ENCODE data around the gene ARID1B.
A peak's percentile ranks its signal among the peaks of the same experiment; 100 is the strongest.
"Not testable (repeated sequence)": the region's sequence is repeated elsewhere in the genome, so short reads cannot be mapped to it uniquely, and the experiment has no call there.

ARID1B gene

GRCh38 chr6:156928126-156928525, 150.9 kb downstream of the ARID1B start:
- no peak for DNase-seq (ENCODE audit: insufficient read length, low spot score)
- FAIRE-seq = no peak

GRCh38 chr6:156928972-156929371, 151.8 kb downstream of the ARID1B start:
- DNase-seq (ENCODE audit: insufficient read length, low spot score) (no peak), FAIRE-seq (no peak)

- no peak for FAIRE-seq
- no peak for DNase-seq (ENCODE audit: insufficient read length, low spot score)
Measured at GRCh38 chr6:156931283-156931682, 154.1 kb downstream of the ARID1B start.

GRCh38 chr6:156933201-156934068, 156.3 kb downstream of the ARID1B start:
- no peak for FAIRE-seq
- no peak for DNase-seq (ENCODE audit: insufficient read length, low spot score)

GRCh38 chr6:156934069-156934460, 156.9 kb downstream of the ARID1B start:
- DNase-seq (ENCODE audit: insufficient read length, low spot score) (no peak), FAIRE-seq (no peak)

- FAIRE-seq (no peak), DNase-seq (ENCODE audit: insufficient read length, low spot score) (no peak)
Measured at GRCh38 chr6:156935000-156935399, 157.8 kb downstream of the ARID1B start.

- no peak for DNase-seq (ENCODE audit: insufficient read length, low spot score)
- FAIRE-seq = peak; percentile 11
Measured at GRCh38 chr6:156938143-156938542, 161.0 kb downstream of the ARID1B start.

GRCh38 chr6:156940221-156940620, 163.0 kb downstream of the ARID1B start:
- no peak for FAIRE-seq

GRCh38 chr6:156942266-156942665, 165.1 kb downstream of the ARID1B start:
- DNase-seq (ENCODE audit: insufficient read length, low spot score) (no peak), FAIRE-seq (no peak)

More at GRCh38 chr6:156940221-156940620, 163.0 kb downstream of the ARID1B start:
- DNase-seq (ENCODE audit: insufficient read length, low spot score) = no peak

GRCh38 chr6:156943166-156943565, 166.0 kb downstream of the ARID1B start:
- DNase-seq (ENCODE audit: insufficient read length, low spot score) (no peak), FAIRE-seq (no peak)

- no peak for FAIRE-seq
- no peak for DNase-seq (ENCODE audit: insufficient read length, low spot score)
Measured at GRCh38 chr6:156943816-156944215, 166.6 kb downstream of the ARID1B start.

- DNase-seq (ENCODE audit: insufficient read length, low spot score) (no peak), FAIRE-seq (no peak)
Measured at GRCh38 chr6:156944412-156944811, 167.2 kb downstream of the ARID1B start.

GRCh38 chr6:156945789-156946172, 168.6 kb downstream of the ARID1B start:
- DNase-seq (ENCODE audit: insufficient read length, low spot score); FAIRE-seq: not testable (repeated sequence)

- no peak for DNase-seq (ENCODE audit: insufficient read length, low spot score)
- no peak for FAIRE-seq
Measured at GRCh38 chr6:156946370-156946936, 169.3 kb downstream of the ARID1B start.

- no peak for FAIRE-seq
- no peak for DNase-seq (ENCODE audit: insufficient read length, low spot score)
Measured at GRCh38 chr6:156948277-156948676, 171.1 kb downstream of the ARID1B start.

GRCh38 chr6:156948807-156949206, 171.6 kb downstream of the ARID1B start:
- no peak for DNase-seq (ENCODE audit: insufficient read length, low spot score)

GRCh38 chr6:156949376-156949775, 172.2 kb downstream of the ARID1B start:
- DNase-seq (ENCODE audit: insufficient read length, low spot score) (no peak), FAIRE-seq (no peak)

More at GRCh38 chr6:156948807-156949206, 171.6 kb downstream of the ARID1B start:
- FAIRE-seq = no peak

- FAIRE-seq (no peak), DNase-seq (ENCODE audit: insufficient read length, low spot score) (no peak)
Measured at GRCh38 chr6:156950084-156950483, 172.9 kb downstream of the ARID1B start.

GRCh38 chr6:156950531-156950930, 173.4 kb downstream of the ARID1B start:
- FAIRE-seq (no peak), DNase-seq (ENCODE audit: insufficient read length, low spot score) (no peak)

- DNase-seq (ENCODE audit: insufficient read length, low spot score) (no peak), FAIRE-seq (no peak)
Measured at GRCh38 chr6:156952401-156952800, 175.2 kb downstream of the ARID1B start.

- DNase-seq (ENCODE audit: insufficient read length, low spot score) = no peak
Measured at GRCh38 chr6:156953127-156953478, 175.9 kb downstream of the ARID1B start.

GRCh38 chr6:156953479-156954146, 176.4 kb downstream of the ARID1B start:
- no peak for DNase-seq (ENCODE audit: insufficient read length, low spot score)
- FAIRE-seq = no peak

More at GRCh38 chr6:156953127-156953478, 175.9 kb downstream of the ARID1B start:
- FAIRE-seq = no peak

Measured in GM19239 (cell line).